ENCODE data around the gene PADI1. TPM values are rescaled to one million over a fixed set of nuclear protein-coding genes. Genes with fewer than 3 reads are reported as not detected.

Gene PADI1
- total RNA-seq, 2 donors from 2014 or later = not detected

DNA sequence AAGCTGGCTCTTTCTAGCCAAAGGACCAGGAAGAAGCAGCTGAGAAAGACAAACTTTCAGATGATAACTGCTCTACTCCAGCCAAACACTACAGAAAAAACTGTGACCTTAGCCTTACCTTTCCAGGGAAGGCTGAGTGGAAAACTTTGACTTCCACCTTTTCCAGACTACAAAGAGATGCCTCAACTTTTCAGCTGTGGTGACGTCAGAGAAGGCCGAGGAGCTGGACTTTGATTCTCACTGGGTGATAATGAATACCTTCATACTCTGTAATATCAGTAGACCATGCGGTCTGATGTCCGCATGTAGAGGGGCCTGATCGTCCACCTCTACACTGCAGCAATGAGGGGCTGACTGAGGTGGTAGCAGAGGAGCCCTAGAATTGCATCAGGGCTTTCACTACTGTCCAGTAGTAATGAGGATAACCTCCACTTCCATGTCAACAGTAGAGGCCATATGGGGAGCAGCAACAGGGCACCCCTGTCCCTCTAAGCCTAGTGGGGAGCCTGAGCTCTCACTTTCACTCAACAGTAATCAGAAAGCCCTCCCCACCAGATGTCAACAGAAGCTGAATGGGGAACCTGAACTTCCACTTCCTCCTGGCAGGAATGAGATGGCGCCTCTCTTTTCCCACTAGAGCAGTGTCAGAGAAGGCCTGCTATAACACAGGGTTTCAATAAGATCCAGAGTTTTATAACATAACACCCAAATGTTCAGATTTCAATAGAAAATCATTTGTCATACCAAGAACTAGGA, 28.4 kb upstream of the PADI1 start:
- intact Hi-C loops (cut with DNase I) = no loop called here
- no peak for DNase-seq (ENCODE audit: low spot score)

DNA sequence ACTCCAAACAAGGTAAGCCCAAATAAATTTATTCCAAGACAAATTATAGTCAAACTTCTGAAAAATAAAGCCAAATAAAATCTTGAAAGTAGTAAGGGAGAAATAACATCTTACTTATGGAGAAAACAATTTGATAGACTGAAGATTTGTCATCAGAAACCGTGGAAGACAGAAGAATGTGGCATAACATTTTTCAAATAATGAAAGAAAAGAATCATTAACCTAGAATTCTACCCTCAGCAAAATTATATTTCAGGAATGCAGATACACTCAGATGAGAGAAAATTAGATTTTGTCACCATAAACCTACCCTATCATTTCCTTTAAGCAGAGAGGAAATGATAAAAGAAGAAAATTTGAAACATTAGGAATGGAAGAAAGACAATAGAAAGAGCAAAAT, 27.3 kb upstream of the PADI1 start:
- intact Hi-C loops (cut with DNase I) = no loop called here

DNA sequence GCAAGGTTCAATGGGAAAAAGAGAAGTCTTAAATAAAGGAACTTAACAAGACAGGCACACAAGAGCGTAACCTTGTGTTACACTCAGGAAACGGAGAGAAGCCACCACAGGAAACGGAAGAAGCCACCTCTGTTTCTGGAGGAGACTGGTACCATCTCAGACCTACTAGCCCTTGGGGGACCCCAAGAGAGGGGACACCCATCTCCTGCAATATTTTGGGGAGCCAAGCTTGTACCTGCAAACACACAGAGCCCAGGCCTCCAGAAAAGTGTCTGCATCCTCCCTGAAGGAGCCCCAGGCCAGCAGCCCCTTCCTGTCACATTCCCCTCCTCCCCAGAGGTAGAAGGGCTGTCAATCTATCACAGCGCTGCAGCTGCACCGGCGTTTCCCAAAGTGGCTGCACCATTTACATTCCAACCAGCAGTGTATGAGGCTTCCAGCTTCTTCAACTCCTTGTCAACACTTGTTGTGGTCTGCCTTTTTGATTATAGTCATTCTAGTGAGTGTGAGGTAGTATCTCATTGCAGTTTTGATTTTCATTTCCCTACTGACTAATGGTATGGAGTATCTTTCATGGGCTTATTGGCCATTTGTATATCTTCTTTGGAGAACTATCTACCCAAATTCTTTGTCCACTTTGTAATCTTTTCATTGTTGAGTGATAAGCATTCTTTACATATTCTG, 23.0 kb upstream of the PADI1 start:
- intact Hi-C loops (cut with DNase I) = no loop called here
- no peak for DNase-seq (ENCODE audit: low spot score)

More for the DNA sequence above, 27.3 kb upstream of the PADI1 start:
- DNase-seq (ENCODE audit: low spot score) = no peak

DNA sequence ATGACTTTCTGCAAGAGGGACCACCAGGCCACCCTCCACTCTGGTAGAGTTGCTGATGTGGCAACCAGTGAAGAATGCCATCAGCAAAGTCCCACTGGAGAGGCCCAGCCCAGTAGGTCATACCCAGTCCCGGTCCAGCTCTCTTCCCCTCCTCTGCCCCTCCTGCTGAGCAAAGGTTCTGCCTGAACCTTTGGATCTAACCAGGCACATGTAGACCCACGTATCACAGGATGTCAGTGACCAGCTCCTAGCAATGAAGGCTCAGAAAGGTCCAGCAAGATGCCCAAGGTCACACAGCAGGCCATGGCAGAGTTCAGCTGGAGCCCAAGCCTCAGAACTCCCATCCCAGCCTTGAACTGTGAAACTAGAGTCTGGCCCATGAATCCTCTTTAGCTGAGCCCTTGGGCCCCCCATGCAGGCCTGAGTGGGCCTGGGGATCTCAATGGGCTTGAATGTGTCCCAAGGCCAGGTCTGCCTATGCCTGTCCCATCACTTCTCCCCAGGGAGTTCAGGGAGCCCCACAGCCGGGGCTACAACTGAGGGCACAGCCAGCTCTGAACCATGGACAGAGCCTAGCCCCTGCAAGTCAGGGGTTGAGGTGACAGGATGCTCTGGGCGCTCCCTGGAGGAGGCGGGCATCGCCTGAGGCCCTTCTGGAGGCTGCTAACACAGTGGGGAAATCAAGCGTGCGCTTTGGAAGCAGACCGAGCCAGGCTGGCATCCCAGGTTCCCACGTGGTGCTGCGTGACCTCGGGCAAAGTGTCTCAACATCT, 21.4 kb upstream of the PADI1 start:
- intact Hi-C loops (cut with DNase I) = no loop called here

DNA sequence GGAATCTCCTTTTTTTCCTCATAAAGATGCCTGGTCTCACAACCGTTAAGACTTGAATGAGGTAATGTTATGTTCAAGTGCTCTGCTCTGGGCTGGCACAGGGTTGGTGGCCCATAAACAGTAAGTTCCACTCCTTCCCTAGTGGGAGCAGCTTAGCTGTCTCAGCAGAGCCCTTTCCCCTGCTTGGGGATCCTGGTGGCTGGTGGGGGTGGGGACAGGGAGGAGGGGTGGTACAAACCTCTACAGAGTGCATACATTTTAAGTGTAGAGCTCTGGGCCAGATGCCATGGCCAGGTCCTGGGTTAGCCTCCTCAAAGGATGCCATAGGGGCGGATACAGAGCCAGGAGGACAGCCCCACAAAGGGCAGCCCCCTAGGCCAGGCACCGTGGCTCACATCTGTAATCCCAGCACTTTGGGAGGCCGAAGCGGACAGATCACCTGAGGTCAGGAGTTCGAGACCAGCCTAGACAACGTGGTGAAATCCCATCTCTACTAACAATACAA, 20.7 kb upstream of the PADI1 start:
- peak; percentile 42 for DNase-seq (ENCODE audit: low spot score)
- intact Hi-C loops (cut with DNase I) = no loop called here

More for the DNA sequence above, 21.4 kb upstream of the PADI1 start:
- peak; percentile 68 for DNase-seq (ENCODE audit: low spot score)

DNA sequence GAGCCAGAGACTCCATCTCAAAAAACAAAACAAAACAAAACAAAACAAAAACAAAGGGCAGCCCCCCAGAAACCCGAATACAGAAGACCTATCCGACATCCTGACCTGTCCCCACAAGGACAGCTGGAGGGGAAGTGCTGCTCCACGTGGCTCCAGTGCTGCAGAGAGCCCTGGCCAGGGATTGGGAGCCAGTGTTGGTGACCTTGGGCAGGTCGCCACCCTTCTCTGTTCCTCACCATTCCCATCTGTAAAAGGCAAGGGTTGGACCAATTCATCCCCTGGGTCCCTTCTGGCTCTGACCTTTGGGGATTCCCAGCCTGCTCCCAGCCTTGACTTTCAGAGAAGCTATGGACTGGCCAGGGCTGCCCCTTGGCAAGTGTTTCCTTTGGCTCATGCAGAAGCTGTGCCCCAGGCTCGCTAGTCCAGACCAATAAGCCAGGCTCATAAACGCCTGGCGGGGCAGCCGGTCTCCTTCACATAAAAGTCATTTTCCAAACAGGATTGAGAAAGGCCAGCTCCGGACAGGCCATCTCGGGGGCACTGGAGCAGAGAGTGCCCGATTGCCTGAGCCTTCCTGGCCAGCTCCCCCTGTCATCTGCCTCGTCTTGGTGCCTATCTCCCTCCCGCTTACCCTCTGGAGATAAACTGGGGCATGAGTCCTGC, 20.0 kb upstream of the PADI1 start:
- DNase-seq (ENCODE audit: low spot score) = peak; percentile 51
- intact Hi-C loops (cut with DNase I) = no loop called here

DNA sequence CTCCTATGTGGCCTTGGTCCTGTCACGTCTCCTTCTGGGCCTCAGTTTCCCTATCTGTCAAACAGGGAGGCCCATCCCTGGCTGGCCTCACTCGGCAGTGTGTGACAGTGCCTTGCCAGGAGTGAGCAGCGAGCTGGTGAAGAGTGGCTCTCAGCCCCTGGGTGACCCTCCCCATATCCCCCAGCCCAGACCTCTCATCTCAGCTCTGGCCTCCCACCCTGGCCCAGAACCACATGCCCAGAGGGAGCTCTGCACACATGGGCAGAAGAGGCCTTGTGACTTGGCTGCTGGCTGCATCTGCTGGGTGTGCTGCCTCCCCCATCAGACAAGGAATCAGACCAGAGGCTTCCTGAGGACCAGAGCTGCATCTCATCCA, 19.5 kb upstream of the PADI1 start:
- DNase-seq (ENCODE audit: low spot score) = peak; percentile 35
- intact Hi-C loops (cut with DNase I) = no loop called here

DNA sequence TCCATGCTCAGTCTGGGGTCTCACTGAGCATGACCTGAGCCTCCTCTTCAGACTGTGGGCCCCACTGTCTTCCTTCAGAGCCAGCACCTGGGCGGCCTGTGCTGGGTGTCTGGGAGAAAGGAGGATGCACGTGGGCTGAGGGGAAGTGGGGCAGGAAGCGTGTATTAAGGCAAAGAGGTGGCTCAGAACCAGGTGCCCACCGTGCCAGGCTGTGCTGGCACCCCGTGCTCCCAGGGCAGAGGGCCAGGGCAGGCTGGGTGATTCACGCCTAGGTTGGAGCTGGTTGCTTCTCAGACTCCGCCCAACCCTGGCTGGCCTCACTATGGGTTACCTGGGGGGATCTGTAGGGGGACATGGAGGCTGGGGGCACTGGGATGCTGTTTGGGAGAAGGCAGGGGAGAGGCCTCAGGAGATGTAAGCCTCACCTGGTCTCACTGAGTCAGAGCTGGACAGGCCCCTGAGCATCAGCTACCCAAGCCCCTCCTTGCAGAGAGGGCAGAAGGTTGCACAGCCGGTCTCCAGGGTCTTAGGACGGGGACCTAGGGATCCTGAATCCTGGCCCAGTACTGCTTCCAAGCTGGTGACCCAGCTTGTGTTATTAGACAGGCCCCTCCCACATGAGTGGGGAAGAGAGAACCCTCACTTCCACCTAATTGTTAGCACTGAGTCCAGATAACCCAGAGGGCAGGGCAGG, 18.6 kb upstream of the PADI1 start:
- intact Hi-C loops (cut with DNase I) = no loop called here
- peak; percentile 66 for DNase-seq (ENCODE audit: low spot score)

DNA sequence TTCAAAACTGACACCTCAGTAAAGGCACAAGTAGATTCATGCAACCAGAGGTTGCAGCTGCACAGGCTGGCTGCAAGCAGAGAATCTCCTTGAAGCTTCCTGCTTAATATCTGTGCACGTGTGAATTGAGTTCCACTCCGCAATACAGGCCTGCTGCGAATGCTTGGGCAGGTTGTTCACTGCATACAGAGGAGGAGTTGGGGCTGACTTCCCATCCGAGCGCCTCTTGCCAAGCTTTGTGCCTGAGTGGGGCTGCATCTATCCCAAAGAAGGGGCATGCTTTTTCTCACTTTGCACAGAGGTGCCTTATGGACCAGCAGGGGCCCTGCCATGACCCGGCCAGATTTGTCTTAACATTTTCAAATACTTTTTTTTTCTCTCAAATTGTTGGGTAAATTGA, 17.9 kb upstream of the PADI1 start:
- DNase-seq (ENCODE audit: low spot score) = peak; percentile 48
- intact Hi-C loops (cut with DNase I) = no loop called here

DNA sequence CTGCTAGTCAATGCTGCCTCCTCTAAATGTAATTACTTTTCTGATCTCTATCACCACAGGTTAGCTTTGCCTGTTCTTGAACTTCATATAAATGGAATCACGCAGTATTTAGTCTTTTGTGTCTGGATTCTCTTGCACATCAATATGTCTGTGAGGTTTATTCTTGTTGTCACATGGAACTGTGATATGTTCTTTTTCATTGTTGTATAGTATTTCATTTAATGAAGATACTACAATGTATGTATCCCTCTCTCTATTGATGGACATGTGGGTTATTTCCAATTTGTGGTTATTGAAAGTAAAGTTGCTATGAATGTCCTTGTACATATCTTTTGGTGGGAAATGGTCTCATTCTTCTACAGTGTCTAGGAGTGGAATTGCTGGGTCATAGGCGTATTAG, 16.7 kb upstream of the PADI1 start:
- DNase-seq (ENCODE audit: low spot score) = no peak
- intact Hi-C loops (cut with DNase I) = no loop called here

DNA sequence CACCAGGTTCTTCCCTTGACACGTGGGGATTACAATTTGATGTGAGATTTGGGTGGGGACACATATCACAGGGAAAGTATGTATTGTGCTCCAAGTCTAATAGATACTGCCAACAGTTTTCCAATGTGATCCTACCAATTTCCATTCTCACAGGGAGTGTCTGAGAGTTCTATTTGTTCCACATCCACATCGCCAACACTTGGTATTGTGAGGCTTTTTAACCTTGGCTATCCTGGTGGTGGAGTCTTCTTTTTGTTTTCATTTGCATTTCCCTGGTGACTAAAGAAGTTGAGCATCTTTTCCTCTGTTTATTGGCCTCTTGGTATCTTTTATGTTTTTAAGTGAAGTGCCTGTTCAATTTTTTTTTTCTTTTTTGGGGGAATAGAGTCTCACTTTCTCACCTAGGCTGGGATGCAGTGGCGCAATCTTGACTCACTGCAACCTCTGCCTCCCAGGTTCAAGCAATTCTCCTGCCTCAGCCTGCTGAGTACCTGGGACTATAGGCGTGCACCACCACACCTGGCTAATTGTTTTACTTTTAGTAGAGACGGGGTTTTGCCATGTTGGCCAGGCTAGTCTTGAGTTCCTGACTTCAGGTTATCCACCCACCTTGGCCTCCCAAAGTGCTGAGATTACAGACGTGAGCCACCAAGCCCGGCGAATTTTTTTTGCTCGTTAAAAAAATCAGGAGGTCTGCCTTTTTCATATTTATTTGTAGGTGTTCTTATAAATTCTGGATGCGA, 15.9 kb upstream of the PADI1 start:
- DNase-seq (ENCODE audit: low spot score) = peak; percentile 12
- intact Hi-C loops (cut with DNase I) = no loop called here

DNA sequence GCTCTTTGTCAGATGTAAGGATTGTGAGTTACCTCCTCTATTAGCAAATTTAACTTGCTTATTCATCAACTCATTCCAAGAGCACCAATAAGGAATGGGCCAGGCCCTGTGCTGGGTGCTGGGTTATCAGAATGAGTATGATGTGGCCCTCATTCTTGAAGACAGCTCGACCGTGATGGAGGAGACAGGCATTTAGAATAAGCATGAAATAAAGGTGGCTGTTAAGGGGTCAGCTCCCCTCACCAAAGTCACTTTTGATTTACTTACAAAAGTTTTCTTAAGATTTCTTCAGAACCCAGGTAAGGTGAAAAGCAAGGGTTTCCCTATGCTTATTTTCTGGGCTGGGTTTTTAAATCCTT, 15.3 kb upstream of the PADI1 start:
- intact Hi-C loops (cut with DNase I) = no loop called here
- peak; percentile 14 for DNase-seq (ENCODE audit: low spot score)

DNA sequence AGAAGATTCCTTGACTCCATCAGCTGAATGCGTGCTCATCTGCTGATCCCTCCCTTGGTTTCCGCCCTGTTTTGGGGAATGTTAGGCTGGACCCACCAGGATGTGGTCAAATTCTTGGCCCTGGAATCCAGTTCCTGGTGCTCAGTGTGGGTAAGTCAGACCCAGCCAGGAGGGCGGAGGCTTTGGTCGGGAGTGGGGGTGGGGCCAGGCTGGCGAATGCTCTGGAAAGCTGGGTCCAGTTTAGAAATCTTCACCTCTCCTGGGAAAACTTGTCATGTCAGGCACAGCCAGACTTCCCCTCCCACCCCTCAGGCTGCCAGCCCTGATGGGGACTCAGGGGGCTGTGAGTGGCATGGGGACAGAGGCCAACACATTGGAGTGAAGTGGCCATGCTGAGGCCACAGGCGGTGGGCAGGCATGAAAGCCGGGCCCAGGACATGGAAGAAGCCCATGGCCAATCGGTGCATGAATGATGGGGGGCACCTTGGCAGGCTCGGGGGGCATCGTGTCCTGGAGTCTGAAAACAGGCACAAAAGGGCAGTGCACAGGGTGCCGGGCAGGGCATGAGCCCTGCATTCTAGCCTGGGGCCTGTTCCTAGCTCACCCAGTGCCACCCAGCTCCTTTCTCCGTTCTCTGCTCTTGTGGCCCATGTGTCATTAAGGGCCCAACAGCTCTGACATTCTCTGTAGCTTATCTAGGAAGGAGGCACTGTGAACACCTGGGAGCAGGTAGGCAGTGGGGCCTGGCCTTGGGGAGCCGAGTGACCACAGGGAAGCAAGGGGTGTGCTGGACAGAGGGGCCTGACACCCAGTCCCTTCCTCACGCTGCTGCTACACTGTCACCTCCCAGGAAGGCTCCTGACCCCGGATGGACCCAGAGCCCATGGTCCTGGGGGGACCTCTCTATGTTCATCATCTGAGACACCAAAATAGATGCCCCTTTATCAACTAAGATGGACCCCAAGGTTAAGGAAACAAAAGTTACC, 14.6 kb upstream of the PADI1 start:
- intact Hi-C loops (cut with DNase I) = no loop called here
- DNase-seq (ENCODE audit: low spot score) = peak; percentile 81

DNA sequence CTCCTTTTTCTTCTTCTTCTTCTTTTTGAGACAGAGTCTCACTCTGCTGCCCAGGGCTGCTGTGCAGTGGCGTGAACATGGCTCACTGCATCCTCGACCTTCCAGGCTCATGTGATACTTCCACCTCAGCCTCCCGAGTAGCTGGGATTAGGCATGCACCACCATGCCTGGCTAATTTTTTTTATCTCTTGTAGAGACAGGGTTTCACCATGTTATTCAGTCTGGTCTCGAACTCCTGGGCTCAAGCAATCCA, 13.0 kb upstream of the PADI1 start:
- intact Hi-C loops (cut with DNase I) = no loop called here
- DNase-seq (ENCODE audit: low spot score) = peak; percentile 6

DNA sequence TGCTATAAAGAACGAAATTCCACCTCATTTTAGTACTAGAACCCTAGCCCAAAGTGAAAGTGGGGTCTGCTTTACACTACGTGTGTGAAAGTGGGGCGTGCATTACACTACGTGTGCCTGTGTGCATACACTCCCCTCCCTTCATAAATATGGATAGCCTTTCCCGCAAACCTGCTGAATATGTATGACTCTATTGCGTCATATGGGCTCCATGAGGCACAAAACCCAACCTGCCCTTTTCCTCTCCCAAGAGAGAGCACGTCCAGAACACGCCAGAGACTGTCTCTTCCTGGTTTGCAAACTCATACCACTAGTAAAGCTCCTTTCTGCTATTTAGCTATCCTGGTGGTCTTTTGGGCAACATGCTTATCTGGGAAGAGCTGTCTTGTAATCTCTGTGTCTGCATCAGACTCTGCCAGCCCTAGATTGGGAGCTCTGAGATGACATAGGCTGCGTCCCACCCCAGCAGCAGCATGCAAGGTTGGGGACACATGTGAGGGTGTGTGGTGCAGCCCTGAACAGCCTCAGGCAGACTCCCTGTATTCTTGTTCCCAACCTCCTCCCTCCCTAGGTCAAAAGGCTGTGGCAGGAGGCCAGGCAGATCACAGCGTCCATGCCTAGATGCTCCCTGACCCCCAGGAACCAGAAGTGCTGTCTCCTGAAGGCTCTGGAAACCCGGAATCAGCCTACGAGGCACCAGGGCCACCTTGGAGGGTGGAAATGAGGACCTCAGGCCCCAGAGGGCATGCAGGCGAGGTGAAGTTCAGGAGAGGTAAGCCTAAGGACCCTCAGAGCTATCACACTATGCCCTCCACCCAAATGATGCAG, 12.3 kb upstream of the PADI1 start:
- peak; percentile 32 for DNase-seq (ENCODE audit: low spot score)
- intact Hi-C loops (cut with DNase I) = no loop called here

DNA sequence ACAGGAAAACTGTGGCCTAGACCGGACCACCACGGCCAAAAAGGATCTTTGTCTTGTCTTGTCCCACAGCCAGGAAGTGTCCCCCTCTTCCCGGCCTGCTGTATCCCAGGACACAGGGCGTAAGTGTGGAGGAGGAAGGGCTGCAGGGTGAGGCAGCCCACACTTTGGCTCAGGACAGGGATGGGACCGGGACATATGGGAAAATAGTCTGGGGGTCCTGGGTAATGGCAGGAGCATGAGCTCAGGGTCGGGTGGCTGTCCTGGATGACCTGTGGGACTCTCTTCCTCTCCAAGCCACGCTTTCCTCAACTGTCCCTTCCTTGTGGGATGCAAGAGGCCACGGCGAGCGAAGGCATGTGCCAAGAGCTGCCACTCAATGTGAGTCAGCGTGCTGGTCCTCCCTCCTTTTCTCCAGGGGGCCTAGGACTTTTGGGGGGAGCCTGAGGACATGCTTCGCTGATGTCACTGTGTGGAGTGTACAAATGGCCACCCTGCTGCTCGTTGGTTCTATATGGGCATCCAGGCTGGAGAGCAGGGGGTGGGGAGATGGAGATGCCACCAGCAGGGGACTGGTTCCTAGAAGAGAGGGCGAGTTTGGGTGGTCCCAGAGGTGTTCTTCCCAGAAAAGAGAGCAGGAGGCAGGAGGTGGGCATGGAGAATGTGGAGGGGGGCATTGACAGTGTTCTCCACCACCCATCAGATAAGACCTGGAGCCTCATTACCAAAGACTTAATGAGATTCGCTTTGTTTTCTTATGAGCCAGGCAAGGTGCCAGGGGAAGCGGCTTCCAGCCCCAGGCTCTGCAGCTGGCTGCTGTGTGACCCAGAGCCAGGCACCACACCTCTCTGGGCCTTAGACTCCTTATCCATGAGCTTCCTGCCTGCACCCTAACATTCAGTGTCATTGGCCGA, 11.5 kb upstream of the PADI1 start:
- DNase-seq (ENCODE audit: low spot score) = peak; percentile 58
- intact Hi-C loops (cut with DNase I) = no loop called here

Data from posterior vena cava (tissue), 2 donors.